GM21367 (cell line): ENCODE results near the gene TRPC4AP.

Experiments used
- ATAC-seq: cut with Tn5 transposase; IDR thresholded peaks from one replicate; pipeline ENCODE4 v1.9.1; 2021; ENCODE audit not compliant: unreplicated experiment

TRPC4AP gene

GRCh38 chr20:35017099-35017835 is 75.3 kb downstream of the TRPC4AP start:
- ATAC-seq, result no peak

DNA sequence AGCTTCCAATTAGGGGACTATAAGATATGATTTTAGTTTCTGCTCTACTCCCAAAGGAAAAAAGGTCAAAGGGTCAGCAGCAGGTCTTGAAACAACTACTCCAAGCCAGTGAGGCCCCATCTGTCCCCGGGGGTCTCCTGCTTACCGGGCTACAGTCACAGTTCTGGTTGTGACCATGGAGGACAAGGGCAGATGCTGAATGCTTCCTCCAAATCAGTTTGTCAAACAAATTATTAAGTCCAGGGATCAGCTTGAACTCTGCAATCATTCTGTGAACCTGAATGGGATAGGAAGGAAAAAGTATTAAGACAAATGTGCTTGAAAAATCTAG is 76.8 kb downstream of the TRPC4AP start:
- no peak for ATAC-seq

DNA sequence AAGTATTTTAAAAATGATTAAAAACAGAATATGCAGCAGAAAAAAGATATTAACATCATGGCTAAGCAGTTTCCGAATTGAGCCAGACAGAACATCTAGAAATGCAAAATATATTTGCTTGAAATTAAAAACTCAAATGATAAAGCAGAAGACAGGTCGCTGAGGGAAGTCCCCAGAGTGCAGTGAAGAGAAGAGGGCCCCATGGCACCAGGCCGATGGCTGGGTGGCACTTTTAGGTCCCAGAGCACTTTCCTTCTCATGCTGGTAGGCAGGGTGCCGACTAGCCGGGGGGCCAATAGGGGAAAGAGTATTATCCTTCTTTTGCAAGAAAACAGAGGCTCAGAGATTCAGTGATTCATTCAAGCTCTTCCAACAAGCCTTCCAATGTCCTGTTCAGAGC is 78.1 kb downstream of the TRPC4AP start:
- no peak for ATAC-seq

GRCh38 chr20:35013421-35014411 is 78.9 kb downstream of the TRPC4AP start:
- ATAC-seq, result no peak

DNA sequence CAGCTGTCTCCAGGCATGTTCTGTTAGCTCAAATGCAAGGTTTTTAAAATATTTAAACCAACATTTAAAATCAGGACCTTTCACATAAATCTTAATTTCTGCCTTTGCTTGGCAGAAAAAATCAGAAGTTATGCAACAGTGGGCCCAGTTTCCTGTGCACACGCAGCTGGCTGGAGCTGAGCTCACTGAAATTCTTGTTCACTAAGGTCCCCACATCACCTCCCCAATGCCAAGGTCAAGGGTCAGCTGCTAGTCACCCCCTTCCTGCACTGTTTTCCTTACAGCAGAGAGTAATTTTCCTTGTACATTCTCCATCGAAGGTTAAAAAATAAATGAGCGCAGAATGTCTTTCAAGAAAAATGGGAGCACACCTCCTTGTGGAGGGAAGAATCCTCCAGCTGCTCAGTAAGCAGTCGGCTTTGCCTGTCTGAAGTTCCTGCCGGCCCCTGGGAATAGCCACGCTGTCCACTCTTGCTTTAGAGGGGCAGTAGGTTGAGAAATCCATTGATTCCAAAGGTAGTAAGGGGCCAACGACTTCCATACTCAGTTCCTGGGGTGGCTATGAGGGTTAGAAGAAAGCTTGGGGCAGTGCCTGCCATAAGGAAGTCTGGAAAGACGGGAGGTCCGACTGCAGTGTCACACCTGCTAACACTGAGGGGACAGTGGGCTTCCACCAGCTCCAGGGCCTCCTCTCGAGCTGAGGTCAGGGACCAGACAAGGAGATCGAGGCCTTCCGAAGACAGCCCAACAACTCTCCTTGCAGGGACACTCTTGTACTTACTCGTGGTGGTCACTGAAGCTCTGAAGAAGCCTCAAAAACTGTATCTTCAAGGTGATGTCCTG is 80.2 kb downstream of the TRPC4AP start:
- ATAC-seq, result no peak

DNA sequence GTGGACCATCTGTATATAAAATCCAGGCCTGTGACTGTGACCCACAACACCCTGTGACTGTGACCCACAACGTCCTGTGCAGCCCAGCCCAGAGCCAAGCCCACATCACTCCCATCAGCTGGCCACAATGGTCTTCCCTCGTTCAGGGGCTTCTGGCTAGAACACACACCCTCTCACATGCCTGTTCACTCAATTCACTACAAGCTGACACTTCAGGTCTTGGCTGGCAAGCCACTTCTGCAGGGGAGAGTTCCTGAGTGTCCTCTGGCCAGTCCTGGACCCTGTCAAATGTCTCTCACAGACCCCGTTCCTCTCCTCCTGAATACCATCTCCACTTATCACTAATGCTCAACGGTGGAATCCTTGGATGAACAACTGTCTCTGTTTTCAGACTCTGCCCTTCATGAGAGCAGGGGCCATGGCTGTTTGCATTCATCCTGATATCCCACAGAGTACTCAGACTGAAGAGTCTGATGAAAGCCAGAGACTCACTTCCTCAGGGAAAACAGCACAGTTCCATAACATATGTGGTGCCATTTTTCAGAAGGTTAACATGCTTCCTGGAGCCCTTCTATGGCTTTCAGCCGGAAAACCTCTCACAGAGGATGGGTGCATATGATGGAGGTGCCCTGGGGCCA is 80.9 kb downstream of the TRPC4AP start:
- no peak for ATAC-seq

GRCh38 chr20:35010405-35011192 is 82.0 kb downstream of the TRPC4AP start:
- ATAC-seq, result no peak

DNA sequence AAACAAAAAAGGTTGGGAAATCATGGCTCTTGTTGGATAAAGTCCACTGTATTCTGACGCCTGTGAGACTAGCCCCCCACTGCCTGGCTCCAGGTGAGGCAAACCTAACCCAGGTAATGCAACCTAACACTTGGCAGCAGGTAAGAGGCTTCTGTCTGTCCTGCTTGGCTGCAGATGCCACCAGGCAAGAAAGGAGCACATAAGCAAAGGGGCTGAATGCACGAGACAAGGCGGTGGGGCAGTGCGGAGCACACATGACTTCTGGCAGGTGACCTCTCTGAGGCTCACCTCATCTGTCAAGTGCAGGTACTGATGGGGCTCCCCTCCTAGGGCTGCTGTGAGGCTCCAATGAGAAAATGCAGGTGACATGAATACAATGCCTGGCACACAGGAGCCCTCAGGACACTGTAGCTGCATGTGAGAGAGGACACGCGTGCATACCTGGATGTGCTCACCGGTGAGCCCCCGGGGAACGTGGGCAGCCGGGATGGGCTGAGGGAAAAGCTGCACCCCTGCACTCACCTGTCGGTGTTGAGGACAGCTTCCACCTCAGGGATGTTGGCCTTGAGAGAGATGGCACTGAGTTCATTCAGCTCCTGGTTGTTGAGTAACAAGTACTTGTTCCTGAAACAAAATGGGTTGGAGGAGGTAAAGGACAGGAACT is 82.8 kb downstream of the TRPC4AP start:
- no peak for ATAC-seq

DNA sequence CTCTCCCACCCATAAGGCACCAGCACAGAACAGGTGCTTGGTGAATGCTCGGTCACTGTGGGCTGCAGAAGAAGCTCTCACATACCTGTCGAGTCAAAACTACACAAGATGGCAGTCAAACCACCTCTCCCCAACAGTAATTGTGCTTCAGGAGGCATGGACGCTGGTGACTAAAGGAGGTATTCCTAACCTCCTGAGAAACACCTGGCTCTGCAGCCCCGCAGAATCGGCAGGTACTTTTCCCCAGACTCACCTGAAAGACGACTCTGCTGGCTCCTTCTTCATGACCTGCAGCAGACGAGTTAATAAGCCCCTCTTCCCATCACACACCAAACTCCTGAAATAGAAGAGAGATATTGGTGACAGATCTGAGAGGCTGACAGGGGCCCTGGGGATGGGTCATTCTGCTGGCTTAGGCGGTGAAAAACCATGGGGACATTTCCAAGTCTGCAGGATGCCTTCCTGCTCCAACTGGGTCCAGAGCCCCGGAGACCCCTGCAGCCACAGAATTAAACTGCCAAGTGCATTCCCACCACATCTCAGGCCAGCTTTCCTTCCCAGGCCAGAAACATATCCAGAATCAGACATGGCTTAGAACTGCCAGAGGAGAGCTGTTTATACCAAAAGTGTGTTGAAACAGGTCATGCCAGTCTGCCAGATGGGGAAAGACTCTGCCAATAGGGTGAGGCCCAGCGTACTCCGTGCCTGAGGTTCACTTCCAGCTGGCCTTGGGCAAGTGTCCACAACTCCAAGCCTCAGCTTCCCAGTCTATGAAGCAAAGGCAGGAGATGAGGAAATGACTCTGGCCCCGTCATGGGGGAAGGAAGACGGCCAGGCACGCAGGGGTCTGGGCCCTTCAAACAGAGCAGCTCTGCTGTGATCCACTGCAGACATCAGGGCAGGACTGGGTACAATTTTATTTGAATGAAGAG is 83.9 kb downstream of the TRPC4AP start:
- ATAC-seq, result no peak

DNA sequence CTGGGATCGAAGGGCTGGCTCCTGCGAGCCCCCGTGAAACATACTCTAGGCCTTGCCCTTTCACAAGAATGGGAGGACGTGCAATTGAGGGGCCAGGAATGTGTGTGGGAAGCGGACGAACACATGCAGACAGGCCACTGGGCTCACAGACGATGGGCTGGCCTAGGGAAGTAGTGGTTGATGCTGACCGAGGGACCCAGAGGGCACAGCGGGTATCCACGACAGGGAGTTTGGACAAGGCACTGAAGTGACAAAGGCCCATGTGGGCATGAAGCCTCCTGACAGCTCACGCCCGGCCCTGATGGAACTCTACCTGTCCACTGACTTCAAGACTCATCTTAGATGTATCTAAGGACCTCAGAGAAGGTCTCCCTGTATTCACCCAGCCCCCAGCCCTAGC is 84.7 kb downstream of the TRPC4AP start:
- ATAC-seq, result no peak

- no peak for ATAC-seq
These were observed 85.2 kb downstream of the TRPC4AP start for GRCh38 chr20:35007413-35007812.

- ATAC-seq, result no peak
These were observed 86.1 kb downstream of the TRPC4AP start for GRCh38 chr20:35006531-35006971.

- no peak for ATAC-seq
These were observed 86.6 kb downstream of the TRPC4AP start for GRCh38 chr20:35006009-35006408.

DNA sequence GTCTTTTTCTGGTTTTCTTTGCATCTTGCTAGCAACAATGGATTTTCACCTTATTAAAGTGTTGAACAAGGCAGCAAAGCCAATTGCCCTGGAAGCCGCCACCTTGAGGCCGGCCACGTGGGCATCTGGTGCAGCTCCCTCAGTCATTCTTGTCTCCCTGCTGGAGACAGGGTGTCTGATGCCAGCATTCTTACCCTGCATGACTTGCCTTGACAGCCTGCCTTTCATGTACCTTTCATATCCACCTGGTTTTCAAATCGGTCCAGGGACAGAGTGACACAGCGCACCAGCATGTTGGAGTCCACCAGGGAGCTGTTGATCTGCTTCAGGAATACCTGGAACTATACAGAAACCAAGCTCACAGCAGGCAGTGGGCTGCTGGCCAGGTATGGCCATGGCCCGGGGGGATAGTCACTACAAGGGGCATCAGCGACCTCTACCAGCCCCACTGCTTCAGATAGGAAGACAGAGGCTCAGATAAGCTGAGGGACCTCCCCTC is 87.1 kb downstream of the TRPC4AP start:
- ATAC-seq, result no peak

GRCh38 chr20:35004749-35005462 is 87.7 kb downstream of the TRPC4AP start:
- no peak for ATAC-seq

- no peak for ATAC-seq
These were observed 88.4 kb downstream of the TRPC4AP start for GRCh38 chr20:35004051-35004725.
